CD4-positive, alpha-beta T cell treated with Interferon gamma for 1 hour (primary cell): ENCODE results near the gene KRT6A.
"Not testable (repeated sequence)": the region's sequence is repeated elsewhere in the genome, so short reads cannot be mapped to it uniquely, and the experiment has no call there.

Experiments used
- DNase-seq: peaks from one replicate; pipeline ENCODE4 v3.0.0-alpha.2; 2020

The KRT6A gene

DNA sequence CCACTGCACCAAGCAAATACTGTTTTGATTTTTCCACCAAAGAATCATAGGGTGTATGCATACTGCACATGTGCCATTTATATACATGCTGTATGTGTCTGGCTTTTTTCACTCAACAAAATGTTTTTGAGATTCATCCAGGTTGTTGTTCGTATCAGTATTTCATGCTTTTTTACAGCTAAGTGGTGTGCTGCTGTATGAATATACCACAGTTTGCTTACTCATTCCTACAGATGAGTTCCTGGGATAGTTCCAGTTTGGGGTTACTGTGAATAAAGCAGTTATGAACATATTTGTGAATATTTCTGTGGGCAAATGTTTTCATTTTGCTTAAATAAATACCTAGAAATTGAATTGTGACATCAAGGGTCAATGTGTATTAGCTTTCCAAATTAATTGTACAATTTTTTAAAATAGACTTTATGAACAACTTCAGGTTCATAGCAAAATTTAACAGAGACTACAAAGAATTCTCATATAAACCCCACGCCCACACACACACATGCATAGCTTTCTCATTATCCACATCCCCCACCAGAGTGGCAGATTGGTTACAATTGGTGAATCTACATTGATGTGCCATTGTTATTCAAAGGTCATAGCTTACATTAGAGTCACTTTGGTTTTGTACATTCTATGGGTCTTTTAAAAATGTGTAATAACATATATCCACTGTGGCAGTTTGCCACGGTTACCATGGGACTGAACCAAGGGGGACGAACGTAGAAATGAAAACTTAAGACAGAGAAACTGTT is 6.9 kb upstream of the KRT6A start:
- DNase-seq = no peak

DNA sequence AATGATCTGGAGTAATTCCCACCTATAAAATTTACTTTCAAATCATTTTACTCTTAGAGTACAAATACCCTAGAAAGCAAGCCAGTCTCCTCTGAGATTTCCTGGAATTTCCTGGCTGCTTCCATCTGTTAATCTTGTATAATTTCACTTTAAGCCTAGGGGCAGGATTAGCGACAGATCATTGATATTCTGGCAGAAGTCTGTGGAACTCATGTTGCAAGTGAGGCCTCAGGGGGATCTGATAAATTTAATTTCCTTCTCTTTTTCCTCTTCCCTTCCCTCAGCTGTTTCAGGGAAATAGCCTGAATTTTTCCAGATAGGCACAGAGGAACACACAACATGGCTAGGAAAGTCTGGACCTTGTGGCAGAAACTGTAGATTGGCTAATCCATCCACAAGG is 5.9 kb upstream of the KRT6A start:
- DNase-seq = no peak

DNA sequence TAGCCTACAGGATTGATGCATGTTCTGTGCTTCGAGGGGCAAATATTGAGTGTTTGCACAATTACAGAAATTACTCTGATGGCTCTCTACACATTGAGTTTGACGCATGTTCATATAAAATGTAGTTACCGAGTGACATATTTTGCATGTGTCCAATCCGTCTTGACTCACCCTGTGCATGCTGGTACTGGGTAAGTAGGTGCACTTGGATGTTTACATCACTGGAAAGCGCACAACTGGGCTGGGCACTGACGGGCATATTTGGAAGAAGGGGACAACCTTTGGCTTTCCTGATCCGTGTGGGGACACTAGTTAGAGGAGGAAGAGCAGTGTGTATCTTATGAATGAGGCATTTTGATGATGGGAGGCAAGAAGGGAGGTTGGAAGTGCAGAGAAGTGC is 4.9 kb upstream of the KRT6A start:
- no peak for DNase-seq

DNA sequence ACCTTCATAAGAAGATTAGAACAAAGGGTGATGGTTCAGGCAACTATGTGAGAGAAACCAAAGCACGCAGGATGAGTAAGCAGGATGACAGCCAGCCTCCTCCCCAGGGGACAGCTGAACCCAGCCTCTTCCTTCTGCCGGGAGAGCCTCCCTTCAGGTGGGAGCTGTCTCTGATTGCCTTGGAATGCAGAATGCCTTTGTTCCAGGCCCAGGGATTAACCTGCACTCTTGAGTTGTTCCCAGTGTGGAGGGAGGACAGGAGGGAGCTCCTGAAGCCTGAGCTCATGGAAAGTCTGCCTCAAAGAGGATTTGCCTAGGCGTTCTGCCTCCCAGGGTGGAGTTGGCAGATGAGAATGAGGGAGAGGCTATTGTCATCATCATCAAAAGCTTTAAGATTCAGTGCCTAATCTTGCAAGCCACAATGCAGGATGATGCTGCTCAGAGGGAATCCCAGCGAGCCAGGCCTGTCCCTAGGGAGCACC is 3.6 kb upstream of the KRT6A start:
- no peak for DNase-seq

DNA sequence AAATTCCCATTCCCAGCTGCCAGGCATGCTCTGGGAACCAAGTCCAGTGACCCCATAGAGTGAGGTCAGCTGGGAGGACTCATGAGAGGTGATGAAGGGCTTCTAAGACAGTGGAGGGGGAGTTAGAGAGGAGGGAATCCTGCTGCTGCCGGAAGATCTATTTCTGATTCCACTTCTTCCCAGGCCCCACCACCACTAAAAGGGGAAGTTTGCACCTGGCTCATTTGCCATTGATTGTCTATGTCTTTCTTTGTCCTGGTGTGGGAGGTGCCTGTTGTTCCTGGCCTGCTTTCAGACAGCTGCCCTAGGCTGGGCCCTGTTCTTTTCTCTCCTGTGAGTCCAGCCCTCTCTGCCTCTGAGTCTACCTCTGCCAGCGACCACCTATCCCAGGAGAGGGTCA is 3.0 kb upstream of the KRT6A start:
- no peak for DNase-seq

DNA sequence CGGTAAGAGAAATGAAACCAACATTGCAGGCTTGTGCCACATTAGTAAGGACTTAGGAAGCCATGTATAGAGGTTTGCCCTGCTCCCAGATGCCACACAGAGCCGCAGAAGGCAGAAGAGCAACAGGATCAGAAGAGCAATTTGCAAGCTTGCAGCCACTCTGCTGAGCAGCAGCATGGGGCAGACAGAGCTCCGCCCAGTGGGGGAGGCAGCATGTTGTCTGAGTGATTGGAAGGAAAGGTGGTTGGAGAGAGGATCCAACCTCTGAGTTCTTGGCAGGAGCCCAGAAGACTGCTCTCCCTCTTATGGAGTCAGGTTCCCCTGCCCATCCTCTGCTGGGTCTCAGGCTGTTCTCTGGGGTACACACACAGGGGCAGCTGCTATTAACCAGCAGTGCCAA is 2.3 kb upstream of the KRT6A start:
- no peak for DNase-seq

DNA sequence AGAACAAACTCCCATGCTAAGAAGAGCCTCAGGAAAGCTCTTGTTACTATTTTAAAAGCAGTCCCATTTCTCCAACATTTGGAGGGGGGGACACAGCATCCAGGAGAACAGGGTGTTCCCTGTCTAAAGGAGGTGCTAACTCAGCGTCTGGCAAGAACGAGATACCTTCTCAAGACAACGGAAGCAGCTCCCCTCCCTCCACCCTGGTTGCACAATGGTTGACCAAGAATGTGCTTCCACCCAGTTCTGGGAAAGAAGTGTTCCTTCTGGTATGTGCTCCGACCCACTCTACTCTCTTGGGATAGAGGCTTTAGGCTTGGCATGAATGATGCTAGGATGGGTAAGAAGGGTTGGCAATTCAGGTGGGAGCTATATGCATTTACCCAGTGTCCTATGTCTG is 1.5 kb upstream of the KRT6A start:
- no peak for DNase-seq

DNA sequence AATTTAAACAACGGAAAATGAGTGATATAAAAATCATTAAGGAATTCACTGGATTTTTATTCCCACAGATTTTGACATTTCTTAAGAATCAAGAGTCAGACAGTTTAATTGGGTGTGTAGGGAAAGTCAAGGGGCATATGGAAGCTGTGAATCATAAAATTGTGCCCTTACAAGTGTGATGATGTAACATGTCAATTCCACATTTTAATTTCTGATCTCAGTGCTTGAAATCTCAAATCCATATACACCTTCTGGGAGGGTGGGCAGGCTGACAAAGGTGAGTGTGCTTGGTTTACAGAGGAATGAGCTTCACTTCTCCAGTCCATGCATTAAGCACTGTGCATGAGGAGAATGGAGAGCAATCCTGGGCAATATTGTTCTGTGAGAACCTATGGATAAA is 1.0 kb upstream of the KRT6A start:
- no peak for DNase-seq

DNA sequence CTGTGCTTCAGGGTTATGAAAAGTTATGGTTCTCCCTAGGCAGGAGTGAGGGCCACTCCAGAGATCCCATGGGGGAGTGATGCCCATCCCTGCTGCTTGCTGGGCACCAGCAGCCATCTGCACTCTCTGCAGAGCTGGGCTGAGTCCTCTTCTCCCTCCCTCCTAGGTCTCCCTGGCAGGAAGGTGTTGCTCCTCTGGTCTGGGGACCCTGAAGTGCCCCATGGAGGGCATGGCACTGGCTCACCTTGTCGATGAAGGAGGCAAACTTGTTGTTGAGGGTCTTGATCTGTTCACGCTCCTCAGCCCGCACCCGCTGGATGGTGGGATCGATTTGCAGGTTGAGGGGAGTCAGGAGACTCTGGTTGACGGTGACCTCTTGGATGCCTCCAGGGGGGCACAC is 652 bp downstream of the KRT6A start:
- not testable (repeated sequence) for DNase-seq

DNA sequence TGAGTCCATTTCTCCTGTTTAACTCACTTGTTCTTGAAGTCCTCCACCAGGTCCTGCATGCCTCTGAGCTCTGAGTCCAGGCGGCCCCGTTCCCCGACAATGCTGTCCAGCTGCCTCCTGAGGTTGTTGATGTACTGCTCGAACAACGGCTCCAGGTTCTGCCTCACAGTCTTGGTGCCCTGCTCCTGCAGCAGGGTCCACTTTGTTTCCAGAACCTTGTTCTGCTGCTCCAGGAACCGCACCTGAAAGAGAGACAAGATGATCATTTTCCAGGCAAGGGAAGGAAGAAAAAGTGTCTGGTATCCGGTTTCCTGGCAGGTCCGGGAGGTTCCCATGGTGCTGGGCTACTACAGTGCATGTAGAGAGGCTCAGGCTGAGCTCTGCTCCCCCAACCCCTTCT is 1.6 kb downstream of the KRT6A start:
- not testable (repeated sequence) for DNase-seq

DNA sequence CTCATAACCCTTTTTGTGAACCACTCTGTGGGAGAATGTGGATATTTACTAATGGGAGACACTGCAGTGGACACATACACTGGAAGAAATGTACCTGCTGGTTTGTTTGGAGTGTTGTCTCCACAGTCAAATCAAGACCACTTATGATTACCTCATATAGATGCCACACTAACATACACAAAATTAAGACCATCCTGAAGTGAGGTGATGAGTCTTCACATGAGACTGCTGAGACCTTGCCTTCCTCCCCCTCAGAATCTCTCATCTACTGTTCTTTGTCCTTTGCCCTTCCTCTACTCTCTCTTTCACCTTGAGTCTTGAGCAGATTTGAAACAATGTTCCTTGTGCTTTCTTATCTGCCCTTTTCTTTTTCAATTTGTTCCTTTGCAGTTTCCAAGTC is 4.3 kb downstream of the KRT6A start:
- no peak for DNase-seq

DNA sequence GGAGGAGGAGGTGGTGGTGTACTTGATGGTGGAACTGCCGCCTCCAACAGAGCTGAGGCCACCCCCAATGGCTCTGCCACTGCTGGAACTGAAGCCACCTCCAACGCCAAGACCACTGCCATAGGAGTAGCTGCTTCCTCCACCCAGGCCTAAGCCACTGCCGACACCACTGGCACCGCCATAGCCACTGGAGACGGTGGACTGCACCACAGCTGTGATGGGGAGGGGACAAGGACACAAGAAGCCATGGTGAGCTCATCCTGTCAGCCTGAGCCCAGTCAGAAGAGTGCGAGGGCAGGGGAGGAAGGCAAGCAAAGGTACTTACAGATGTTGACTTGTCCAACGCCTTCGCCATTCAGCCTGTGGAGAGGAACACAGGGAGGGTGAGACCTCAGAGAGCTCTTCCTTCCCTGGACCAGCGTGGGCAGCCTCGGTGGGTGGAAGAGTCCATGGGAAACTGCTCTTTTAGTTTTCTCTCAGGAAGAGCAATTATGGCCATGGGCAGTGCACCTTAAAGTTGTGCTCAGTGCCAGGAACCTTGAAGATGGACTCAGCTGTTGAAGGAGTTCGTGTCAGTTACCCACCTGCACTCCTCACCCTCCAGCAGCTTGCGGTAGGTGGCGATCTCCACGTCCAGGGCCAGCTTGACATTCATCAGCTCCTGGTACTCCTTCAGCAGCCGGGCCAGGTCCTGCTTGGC is 5.2 kb downstream of the KRT6A start:
- DNase-seq = not testable (repeated sequence)

DNA sequence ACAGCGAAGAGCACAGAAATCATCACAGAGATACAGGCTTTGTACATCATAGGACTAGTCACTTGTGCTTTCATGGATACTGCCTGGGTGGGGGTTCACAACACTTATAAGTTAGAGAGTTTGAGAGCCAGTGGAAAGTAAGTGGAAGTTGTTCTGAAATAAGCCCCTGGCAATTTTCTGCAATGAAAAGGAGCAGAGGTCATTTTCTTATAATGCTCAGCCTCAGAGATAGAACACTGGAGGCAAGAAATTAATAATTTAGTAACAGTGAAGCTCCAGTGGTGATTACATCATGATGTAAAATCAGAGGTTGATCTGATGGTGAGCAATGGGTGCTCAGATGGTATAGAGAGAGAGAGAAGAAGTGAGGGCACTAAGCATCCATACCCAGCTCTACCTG is 5.8 kb downstream of the KRT6A start:
- DNase-seq = no peak

DNA sequence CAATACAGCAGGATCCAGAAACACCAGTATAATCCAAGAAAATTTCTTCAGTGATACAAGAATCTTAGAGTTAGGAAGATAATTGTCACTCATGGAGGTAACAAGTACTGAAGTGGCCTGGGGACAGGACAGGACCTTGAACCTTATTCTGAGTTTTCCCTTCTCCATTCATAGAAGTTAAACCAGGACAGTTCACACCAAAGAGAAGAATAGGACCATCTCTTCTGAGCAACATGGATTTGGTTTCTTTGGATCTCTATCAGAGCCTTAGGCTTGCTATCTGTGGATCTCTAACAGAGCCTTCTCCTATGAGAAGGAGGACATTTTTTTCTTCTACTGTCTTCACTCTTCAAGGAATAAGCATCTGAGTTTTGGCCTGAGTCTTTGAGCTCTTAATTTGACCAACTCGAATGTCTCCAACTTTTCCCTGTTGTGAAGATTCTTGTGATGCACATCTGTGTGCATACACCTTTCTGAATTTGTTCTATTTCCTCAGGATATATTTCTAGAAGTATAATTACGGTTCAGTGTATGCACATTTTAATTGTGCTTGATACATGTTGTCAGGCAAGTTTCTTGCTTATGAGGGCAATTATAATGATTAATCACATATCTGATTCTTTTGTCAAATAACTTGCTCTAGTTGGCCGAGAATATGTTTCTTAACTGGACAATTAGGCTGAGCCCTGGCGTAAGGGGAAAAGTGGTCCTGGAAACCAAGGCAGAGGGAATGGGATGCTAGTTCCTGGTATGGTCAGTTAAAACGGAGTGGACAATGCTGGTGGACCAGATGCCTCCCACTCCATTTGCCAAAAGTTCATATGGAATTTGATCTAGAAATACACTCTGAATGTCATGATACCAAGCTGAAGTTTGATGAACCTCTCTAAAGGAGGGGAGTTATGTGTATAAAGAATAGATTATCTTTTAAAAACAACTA is 6.6 kb downstream of the KRT6A start:
- no peak for DNase-seq

DNA sequence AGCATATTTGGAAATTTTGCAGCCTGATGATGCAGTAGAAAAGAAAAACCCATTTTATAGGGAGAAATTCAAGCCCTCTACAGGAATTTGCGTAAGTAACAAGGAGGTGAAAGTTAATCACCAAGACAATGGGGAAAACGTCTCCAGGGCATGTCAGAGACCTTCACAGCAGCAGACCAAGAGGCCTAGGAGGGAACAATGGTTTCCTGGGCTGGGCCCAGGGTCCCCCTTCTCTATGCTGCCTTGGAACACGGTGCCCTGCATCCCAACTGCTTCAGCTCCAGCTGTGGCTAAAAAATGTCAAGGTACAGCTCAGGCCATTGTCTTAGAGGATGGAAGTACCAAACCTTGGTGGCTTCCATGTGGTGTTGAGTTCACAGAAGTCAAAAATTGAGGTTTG is 13.0 kb downstream of the KRT6A start:
- no peak for DNase-seq

DNA sequence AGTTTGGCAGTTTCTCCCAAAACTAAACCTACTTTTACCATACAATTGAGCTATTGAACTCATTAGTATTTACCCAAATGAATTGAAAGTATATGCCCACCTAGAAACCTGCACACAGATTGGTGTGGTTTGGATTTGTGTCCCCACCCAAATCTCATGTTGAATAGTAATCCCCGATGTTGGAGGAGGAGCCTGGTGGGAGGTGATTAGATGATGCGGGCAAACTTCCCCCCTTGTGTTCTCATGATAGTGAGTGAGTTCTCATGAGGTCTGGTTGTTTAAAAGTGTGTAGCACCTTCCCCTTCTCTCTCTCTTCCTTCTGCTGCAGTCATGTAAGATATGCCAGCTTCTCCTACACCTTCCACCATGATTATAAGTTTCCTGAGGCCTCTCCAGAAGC is 15.4 kb downstream of the KRT6A start:
- no peak for DNase-seq

DNA sequence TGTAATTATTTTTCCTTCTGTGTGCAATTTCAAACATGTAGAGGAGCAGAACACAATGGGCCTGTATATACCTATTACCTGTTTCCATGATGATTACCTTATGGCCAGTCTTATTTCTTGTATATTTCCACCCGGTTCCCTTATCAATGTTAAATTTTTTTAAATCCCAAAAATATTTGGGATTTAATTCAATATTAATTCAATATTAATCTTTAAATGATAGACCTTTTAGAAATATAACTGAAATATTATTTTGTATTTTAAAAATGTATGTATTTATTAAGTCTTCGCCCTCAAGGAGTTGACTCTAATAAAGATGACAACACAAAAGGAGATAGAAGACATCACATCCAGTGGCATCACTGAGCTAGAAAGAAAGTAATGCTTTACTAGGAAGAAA is 18.8 kb downstream of the KRT6A start:
- no peak for DNase-seq

DNA sequence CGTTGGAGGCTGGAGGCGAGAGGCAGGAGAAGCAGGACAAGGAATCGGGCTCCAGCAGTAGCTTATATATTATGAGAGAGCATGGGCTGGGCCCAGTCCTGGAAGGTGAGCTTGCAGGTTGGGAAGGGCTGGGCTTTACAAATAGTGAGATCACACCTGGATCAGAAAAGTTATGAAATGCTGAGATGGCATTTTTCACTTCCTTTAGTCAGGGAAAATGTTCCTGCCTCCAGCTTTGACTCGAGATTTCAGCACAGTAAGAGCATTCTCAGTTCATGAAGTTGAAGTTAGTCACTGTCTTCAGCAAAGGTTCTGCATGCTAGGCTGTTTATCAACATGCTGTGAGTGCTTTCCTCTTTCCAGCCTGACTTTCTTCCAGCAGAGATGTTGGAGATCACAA is 19.3 kb downstream of the KRT6A start, which contains the start of gene KRT6C:
KRT6C (minus strand) TSS at position 38 of the 400 bp plus-strand sequence. CDS start 68 bp downstream, outside the sequence.
- no peak for DNase-seq

DNA sequence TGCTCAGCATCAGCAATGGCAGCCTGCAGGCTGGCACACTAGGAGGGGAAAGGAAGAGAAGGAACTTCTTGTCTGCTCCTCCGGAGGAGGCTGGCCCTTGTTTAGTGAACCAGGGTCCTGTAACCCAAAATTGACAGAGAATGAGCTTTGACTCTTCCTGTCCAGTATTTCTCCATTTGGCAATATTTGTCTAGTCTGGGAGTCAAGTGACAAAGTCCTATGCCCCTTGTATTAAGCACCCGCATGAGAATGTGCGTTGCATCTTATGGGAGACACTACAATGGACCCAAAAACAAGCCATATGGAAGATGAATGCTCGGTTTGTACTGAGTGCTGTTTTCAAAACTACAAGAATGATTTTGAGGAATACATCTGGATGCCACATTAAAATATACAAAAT is 23.2 kb downstream of the KRT6A start:
- no peak for DNase-seq

DNA sequence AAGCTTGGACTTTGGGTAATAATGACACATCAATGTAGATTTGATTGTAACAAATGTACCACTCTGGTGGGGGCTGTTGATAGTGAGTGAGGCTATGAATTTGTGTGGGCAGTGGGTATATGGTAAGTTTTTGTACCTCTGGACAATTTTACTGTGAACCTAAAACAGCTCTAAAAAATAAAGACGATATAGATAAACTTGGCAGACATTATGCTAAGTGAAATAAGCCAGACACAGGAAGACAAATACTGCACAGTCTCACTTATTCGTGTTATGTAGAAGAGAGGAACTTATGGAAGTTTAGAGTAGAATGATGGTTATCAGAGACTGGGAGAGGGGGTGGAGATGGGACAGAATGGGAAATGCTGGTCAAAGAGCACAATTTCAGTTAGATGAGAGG is 28.2 kb downstream of the KRT6A start:
- DNase-seq = no peak

DNA sequence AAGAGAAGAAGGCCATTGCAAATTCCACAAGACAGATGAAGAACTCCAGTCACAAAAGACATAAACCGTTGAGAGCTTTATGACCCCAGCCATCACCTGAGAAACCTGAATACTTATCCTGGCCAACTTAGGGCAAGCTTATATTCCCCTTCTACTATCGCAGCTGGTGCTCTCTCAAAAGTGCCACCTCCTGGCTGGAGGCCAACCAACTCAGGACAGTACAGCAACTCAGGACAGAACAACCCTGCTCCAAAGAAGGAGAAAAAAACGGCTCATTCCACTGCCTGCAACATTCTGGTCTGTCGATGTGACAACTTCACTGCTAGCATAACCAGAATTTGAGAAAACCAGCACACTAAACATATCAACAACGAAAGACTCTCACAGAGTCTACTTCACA is 31.4 kb downstream of the KRT6A start:
- no peak for DNase-seq

DNA sequence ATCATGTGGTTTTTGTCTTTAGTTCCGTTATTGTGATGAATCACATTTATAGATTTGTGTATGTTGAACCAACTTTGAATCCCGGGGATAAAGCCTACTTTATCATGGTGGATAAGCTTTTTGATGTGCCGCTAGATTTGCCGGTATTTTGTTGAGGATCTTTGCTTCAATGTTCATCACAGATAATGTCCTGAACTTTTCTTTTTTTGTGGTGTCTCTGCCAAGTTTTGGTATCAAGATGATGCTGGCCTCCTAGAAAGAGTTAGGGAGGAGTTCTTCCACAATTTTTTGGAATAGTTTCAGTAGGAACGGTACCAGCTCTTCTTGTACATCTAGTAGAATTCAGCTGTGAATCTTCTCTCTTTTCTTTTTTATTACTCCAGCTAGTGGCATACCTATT is 34.2 kb downstream of the KRT6A start:
- no peak for DNase-seq

DNA sequence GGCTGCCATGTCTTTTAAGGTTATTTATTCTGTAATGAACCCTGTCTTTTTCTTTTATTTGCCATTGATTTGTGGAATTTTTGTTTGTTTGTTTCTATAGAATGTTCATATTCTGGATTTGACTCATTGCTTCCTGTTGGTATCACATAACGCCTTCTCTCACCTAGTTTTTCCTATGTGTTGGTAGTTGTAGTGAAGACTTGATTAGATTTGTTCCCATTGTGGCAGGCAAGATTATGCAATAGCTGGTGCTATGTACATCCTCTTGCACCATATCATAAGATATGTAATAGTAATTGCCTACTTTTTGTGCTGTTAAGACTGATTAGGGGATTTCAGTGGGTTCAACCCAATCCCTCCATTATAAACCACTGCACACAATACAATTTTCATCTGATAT is 37.2 kb downstream of the KRT6A start:
- no peak for DNase-seq
